ENCODE results near the gene TRIM5.

Gene TRIM5

GRCh38 chr11:5618807-5619206 lies 66.1 kb downstream of the TRIM5 start:
- ATAC-seq = no peak
- TF ChIP-seq ZC3H10 (CRISPR knock-in tag; IDR thresholded peaks at IDR 0.05) (no peak), POU6F1 (CRISPR knock-in tag; IDR thresholded peaks at IDR 0.05; ENCODE audit: borderline replicate concordance, low read depth) (no peak), PPARA (CRISPR knock-in tag; IDR thresholded peaks at IDR 0.05; ENCODE audit: borderline replicate concordance) (no peak), ZNF8 (CRISPR knock-in tag; IDR thresholded peaks at IDR 0.05) (no peak), ISL1 (CRISPR knock-in tag; IDR thresholded peaks at IDR 0.05) (no peak), SNAI2 (CRISPR knock-in tag; IDR thresholded peaks at IDR 0.05) (no peak), CSRNP3 (CRISPR knock-in tag; IDR thresholded peaks at IDR 0.05) (no peak), ZFP30 (CRISPR knock-in tag; IDR thresholded peaks at IDR 0.05) (no peak), OSR1 (CRISPR knock-in tag; IDR thresholded peaks at IDR 0.05) (no peak), PATZ1 (CRISPR knock-in tag; IDR thresholded peaks at IDR 0.05; ENCODE audit: borderline replicate concordance) (no peak), CSDC2 (CRISPR knock-in tag; IDR thresholded peaks at IDR 0.05) (no peak), ARNTL (CRISPR knock-in tag; IDR thresholded peaks at IDR 0.05; ENCODE audit: borderline replicate concordance, low read depth) (no peak)
